ENCODE measurements around the gene TXNRD3. TPM values are rescaled to one million over a fixed set of nuclear protein-coding genes. Genes with fewer than 3 reads are reported as not detected.

Gene TXNRD3
- total RNA-seq, 1 donor from 2014 or later: 1.8 TPM

- H3K9me3 Mint-ChIP-seq (ENCODE audit: unreplicated experiment): peaks cover 3% of the 10 kb centered on the region
- H3K4me3 Mint-ChIP-seq (ENCODE audit: unreplicated experiment): no peak overlapping the region
- no peaks in the 10 kb centered on the region for H3K36me3 Mint-ChIP-seq (ENCODE audit: unreplicated experiment)
- no peaks in the 10 kb centered on the region for H3K4me1 Mint-ChIP-seq (ENCODE audit: low read depth, unreplicated experiment)
- peaks cover 5% of the 10 kb centered on the region for H3K27me3 Mint-ChIP-seq (ENCODE audit: unreplicated experiment)
- no peak for DNase-seq
- no peak overlapping the region for H3K27ac Mint-ChIP-seq (ENCODE audit: unreplicated experiment)
- TF ChIP-seq, protein P1, sequence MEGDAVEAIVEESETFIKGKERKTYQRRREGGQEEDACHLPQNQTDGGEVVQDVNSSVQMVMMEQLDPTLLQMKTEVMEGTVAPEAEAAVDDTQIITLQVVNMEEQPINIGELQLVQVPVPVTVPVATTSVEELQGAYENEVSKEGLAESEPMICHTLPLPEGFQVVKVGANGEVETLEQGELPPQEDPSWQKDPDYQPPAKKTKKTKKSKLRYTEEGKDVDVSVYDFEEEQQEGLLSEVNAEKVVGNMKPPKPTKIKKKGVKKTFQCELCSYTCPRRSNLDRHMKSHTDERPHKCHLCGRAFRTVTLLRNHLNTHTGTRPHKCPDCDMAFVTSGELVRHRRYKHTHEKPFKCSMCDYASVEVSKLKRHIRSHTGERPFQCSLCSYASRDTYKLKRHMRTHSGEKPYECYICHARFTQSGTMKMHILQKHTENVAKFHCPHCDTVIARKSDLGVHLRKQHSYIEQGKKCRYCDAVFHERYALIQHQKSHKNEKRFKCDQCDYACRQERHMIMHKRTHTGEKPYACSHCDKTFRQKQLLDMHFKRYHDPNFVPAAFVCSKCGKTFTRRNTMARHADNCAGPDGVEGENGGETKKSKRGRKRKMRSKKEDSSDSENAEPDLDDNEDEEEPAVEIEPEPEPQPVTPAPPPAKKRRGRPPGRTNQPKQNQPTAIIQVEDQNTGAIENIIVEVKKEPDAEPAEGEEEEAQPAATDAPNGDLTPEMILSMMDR (IDR thresholded peaks at IDR 0.05; ENCODE audit: partially characterized antibody, unreplicated experiment): no peak
These were observed 12.9 kb upstream of the TXNRD3 start for GRCh38 chr3:126667631-126668449.

GRCh38 chr3:126666658-126667528 is 12.0 kb upstream of the TXNRD3 start:
- Mint-ChIP-seq H3K27me3 (ENCODE audit: unreplicated experiment) (peaks cover 8% of the 10 kb centered on the region), H3K36me3 (ENCODE audit: unreplicated experiment) (no peaks in the 10 kb centered on the region), H3K9me3 (ENCODE audit: unreplicated experiment) (peaks cover 3% of the 10 kb centered on the region), H3K4me1 (ENCODE audit: low read depth, unreplicated experiment) (no peaks in the 10 kb centered on the region), H3K27ac (ENCODE audit: unreplicated experiment) (no peak overlapping the region), H3K4me3 (ENCODE audit: unreplicated experiment) (no peak overlapping the region)
- TF ChIP-seq, protein P1 (IDR thresholded peaks at IDR 0.05; ENCODE audit: partially characterized antibody, unreplicated experiment): no peak
- DNase-seq: no peak

DNA sequence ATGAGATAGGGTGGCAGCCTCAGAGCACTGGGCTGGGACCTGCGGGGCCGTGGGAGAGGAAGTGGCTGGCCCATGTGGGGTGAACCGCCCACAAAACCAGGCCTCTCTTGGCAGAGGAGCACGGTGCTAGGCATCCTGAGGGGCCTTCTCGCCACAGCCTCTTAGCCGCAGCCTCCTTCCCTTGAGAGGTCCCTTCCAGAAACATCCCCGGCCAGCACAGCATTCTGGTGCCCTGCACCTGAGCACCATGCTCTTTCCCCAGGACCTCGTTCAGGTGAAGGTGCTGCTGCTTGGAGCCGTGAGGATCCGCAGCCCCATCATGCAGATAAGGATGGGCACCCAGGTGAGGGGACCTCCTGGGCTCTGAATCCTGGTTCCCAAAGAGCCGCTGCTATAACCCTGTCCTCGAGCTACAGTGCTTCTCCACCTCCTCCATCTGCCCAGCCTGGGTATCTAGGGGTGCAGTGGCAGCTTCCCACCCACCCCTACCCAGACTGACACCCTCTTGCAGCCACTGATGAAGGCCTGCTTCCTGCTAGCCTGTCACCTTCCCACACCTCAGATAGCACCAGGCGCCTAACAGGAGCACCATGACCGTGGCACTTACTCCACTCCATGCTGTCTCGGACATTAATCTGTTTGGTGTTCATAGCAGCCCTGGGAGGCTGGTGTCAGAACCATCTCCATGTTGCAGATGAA is 11.2 kb upstream of the TXNRD3 start:
- Mint-ChIP-seq H3K27me3 (ENCODE audit: unreplicated experiment) (peaks cover 8% of the 10 kb centered on the region), H3K4me1 (ENCODE audit: low read depth, unreplicated experiment) (no peaks in the 10 kb centered on the region), H3K4me3 (ENCODE audit: unreplicated experiment) (no peak overlapping the region), H3K36me3 (ENCODE audit: unreplicated experiment) (peaks cover 6% of the 10 kb centered on the region), H3K27ac (ENCODE audit: unreplicated experiment) (no peak overlapping the region), H3K9me3 (ENCODE audit: unreplicated experiment) (peaks cover 3% of the 10 kb centered on the region)
- TF ChIP-seq, protein P1 (IDR thresholded peaks at IDR 0.05; ENCODE audit: partially characterized antibody, unreplicated experiment): no peak
- no peak for DNase-seq

DNA sequence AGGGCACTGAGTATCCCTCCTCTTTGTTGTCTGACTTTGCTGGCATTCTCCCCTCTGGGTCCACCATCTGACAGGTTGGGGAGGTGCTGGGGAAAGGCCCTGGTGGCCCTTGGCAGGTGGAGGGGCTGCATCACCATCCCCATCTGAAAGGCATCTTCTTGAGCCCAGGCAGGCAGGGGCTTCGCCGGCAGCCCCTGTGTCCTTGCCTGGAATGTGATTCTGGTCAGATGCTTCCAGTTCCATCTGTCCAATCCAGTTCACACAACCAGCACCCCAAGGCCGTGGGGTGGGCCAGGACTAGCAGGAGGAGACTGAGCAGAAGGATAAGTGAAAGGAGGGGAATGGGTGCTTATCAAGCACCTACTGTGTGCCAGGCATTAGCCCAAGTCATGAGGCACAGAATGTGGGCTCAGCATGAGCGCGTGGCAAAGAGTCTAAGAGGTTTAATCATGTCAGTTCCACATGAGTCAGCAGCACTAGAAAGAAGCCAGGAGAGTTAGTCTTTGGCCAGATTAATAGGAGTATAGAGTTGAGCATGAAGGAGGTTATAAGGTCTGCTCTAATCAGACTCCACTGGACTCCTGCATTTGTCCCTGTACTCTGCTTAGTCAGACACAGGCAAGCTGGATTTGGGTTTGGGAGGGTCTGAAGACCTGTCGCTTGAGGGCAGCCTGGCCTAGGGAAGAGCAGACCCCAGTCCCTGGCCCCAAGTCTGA is 10.5 kb upstream of the TXNRD3 start:
- H3K27me3 Mint-ChIP-seq (ENCODE audit: unreplicated experiment): peaks cover 8% of the 10 kb centered on the region
- H3K9me3 Mint-ChIP-seq (ENCODE audit: unreplicated experiment): peaks cover 6% of the 10 kb centered on the region
- TF ChIP-seq, protein P1 (IDR thresholded peaks at IDR 0.05; ENCODE audit: partially characterized antibody, unreplicated experiment): no peak
- H3K27ac Mint-ChIP-seq (ENCODE audit: unreplicated experiment): no peak overlapping the region
- no peaks in the 10 kb centered on the region for H3K4me1 Mint-ChIP-seq (ENCODE audit: low read depth, unreplicated experiment)
- DNase-seq: no peak
- H3K36me3 Mint-ChIP-seq (ENCODE audit: unreplicated experiment): peaks cover 10% of the 10 kb centered on the region
- no peak overlapping the region for H3K4me3 Mint-ChIP-seq (ENCODE audit: unreplicated experiment)
